AG09309 (cell line): ENCODE data around the gene SULT1A3.
"Not testable (repeated sequence)": the region's sequence is repeated elsewhere in the genome, so short reads cannot be mapped to it uniquely, and the experiment has no call there.

Source experiments
- DNase-seq: peaks from one replicate; pipeline ENCODE4 v3.0.0-alpha.2; 2010; ENCODE audit warnings: low read depth
- H3K4me3 ChIP-seq: 2 replicates; pipeline ENCODE4 v1.5.1; 2011; ENCODE audit warnings: mild to moderate bottlenecking, low read depth, low read length, moderate library complexity; ENCODE audit not compliant: control insufficient read depth
- TF ChIP-seq, protein P1 (sequence below): IDR thresholded peaks from 2 replicates; pipeline ENCODE4 v1.5.1; 2011; ENCODE audit warnings: mild to moderate bottlenecking, low read depth, low read length, inconsistent platforms; ENCODE audit not compliant: insufficient read depth, control insufficient read depth; ENCODE audit errors: missing control alignments

The SULT1A3 gene

DNA sequence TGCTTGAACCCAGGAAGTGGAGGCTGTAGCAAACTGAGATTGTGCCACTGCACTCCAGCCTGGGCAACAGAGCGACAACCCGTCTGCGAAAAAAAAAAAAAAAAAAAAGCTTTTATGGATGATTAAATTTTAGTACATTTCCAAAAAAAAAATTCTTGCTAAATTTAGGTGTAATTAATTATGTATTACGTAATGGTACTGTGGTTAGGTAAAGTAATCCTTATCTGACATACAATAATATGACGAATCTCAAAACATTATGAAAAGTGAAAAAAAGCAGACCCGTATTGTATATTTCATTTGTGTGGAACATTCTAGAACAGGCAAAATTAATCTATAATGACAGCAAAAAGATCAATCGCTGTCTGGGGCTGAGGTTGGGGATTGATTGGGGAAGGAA lies 26.0 kb upstream of the SULT1A3 start:
- no peak for DNase-seq

DNA sequence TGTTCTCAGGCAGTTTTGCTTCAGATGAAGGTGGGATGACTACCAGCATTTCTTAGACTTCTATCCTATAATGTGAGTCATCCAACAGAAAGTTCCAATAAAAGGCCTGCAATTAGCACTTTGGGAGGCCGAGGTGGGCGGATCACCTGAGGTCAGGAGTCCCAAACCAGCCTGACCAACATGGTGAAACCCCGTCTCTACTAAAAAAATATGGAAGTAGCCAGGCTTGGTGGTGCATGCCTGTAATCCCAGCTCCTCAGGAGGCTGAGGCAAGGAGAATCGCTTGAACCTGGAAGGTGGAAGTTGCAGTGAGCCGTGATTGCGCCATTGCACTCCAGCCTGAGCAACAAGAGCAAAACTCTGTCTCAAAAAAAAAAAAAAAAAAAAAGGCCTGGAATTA lies 22.2 kb upstream of the SULT1A3 start:
- DNase-seq = not testable (repeated sequence)

More for the DNA sequence above, 26.0 kb upstream of the SULT1A3 start:
- TF ChIP-seq, protein P1, sequence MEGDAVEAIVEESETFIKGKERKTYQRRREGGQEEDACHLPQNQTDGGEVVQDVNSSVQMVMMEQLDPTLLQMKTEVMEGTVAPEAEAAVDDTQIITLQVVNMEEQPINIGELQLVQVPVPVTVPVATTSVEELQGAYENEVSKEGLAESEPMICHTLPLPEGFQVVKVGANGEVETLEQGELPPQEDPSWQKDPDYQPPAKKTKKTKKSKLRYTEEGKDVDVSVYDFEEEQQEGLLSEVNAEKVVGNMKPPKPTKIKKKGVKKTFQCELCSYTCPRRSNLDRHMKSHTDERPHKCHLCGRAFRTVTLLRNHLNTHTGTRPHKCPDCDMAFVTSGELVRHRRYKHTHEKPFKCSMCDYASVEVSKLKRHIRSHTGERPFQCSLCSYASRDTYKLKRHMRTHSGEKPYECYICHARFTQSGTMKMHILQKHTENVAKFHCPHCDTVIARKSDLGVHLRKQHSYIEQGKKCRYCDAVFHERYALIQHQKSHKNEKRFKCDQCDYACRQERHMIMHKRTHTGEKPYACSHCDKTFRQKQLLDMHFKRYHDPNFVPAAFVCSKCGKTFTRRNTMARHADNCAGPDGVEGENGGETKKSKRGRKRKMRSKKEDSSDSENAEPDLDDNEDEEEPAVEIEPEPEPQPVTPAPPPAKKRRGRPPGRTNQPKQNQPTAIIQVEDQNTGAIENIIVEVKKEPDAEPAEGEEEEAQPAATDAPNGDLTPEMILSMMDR = no peak
- no peak overlapping the region for H3K4me3 ChIP-seq

DNA sequence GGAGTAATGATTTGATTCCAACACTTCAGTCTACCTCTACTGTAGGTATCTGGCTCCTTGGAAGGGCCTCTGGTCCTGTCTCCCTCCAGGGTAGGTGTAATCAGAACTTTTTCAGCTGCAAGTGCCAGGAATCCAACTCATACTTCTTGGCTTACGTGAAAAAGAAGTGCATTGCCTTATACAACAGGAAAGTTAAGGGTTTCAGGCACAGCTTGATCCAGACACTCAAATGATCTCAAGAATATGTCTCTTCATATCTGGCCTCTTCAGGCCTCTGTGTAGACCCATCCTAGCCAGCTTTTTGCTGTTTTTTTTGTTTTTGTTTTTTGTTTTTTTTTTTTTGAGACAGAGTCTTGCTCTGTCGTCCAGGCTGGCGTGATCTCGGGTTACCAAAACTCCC lies 19.9 kb upstream of the SULT1A3 start:
- TF ChIP-seq, protein P1 = no peak
- H3K4me3 ChIP-seq = no peak overlapping the region
- no peak for DNase-seq

More for the DNA sequence above, 22.2 kb upstream of the SULT1A3 start:
- H3K4me3 ChIP-seq = not testable (repeated sequence)

DNA sequence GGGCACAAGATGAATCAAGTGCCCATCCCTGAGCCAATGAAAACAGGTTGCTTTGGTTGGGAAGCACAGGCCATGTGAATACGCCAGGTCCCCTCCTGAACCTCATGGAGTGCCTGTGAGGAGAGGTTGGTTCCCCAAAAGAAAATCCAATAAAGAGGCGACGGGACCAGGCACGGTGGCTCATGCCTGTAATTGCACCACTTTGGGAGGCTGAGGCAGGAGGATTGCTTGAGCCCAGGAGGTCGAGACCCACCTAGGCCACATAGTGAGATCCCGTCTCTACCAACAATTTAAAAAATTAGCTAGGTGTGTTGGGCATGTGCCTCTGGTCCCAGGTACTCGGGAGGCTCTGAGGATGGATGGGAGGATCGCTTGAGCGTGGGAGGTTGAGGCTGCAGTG lies 19.1 kb upstream of the SULT1A3 start:
- DNase-seq = no peak
- H3K4me3 ChIP-seq = no peak overlapping the region
- TF ChIP-seq, protein P1 = no peak

DNA sequence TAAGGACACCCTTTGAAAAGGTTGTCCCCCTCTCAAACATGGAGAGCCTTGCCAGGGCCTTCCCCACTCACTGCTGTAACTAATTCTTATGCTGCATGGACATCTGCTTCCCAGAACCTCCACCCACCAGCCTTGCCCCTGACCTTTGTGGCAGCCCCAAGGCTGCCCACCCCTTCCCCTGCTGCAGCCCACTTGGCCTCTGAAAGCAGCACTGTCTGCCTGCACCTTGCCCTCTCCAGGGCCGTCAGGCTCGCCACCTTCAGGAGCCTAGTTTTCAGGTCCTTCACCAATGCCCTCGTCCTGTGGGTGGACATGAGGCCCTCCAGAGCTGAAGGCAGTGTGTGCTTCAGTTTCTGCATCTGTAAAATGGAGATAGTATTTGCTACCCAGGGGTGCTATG lies 18.3 kb upstream of the SULT1A3 start:
- H3K4me3 ChIP-seq = no peak overlapping the region
- TF ChIP-seq, protein P1 = no peak
- DNase-seq = no peak

DNA sequence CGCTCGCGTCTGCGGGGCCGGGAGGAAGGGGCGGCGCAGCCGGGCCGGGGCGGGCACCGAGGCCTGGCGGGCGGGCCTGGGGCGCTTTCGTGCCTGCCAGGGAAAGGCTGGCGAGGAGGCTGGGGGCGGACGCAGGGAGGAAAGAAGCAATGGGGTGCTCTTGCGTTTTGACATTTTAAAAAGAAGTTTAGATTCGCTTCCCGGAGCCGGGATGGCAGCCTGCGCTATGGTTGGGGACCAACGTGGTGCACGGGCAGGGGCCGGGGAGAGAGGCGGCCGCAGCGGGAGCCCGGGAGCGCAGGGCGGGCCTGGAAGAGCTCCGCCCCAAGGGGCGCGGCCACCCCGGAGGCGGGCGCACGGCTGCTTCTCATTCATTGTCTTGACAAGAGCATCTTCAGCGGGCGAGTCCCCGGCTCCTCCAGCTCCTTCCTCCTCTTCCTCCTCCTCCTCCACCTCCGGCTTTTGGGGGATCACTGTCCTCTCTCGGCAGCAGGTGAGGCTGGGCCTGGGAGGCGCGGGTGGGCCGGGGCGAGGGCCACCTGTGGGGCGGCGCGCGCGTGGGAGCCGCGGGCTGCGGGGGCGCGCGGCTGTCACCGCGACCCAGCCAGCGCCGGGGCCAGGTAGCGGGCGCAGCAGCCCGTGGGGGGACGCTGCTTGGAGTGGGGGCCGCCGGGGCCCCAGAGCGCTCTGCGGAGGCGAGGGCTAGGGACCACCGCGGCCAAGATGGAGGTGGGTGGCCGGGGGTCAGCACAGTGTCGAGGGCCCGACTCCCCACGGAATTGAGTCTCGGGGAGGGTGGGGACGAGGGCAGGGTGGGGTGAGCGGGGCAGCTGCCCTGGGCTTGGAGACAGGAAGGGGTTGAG lies 15.6 kb upstream of the SULT1A3 start, which contains the start of gene CORO1A:
TSS of gene CORO1A (plus strand) at position 370 of the 863 bp plus-strand sequence. CDS start 1,608 bp downstream, outside the sequence.
- TF ChIP-seq, protein P1 = no peak
- DNase-seq = peak; percentile 27
- H3K4me3 ChIP-seq = peak within 1 kb of the TSS; percentile 47
